SK-N-SH (cell line): Measurements from ENCODE around the gene TRAPPC3. TPM values are rescaled to one million over a fixed set of nuclear protein-coding genes. Genes with fewer than 3 reads are reported as not detected.

ENCODE experiments used
- CTCF ChIA-PET: fragments of 300-600, 350-600 bp; formaldehyde crosslinking; extraction: SDS; loops from one replicate; lab custom pipeline; 2021; lab: Yijun Ruan, JAX
- POLR2A ChIA-PET: fragments of 350-600 bp; sonication (Branson Sonifier 250); formaldehyde crosslinking; extraction: SDS; loops from one replicate; lab custom pipeline; 2020; ENCODE audit warnings: antibody characterized with exemption, inconsistent platforms; lab: Yijun Ruan, JAX
- DNase-seq: peaks from one replicate; pipeline ENCODE4 v3.0.0; 2012
- H2AFZ ChIP-seq: fragments of 200-600 bp; sonication (generic); 2 replicates; pipeline ENCODE4 v1.8.1; 2016; ENCODE audit warnings: antibody characterized with exemption, mild to moderate bottlenecking, low read depth
- H3F3A ChIP-seq: fragments of 200-600 bp; sonication (generic); replicated peaks from 2 replicates; pipeline ENCODE3; 2016; ENCODE audit warnings: antibody characterized with exemption, mild to moderate bottlenecking; ENCODE audit not compliant: insufficient read depth
- H3K27ac ChIP-seq, 2 experiments: fragments of 200-500 bp in 1 of 2; fragments of 200-600 bp in 1 of 2; sonication (Bioruptor generic) in 1 of 2; sonication (generic), shearing (Covaris generic) in 1 of 2; 2 replicates each; pipeline versions ENCODE4 v1.5.1 to v1.6.1; 2014 to 2016; ENCODE audit warnings: low read depth in 2 of 2, inconsistent platforms in 1 of 2, low read length in 1 of 2, mild to moderate bottlenecking in 1 of 2, mixed read lengths in 1 of 2
- H3K27me3 ChIP-seq: fragments of 200-600 bp; sonication (generic), shearing (Covaris generic); 2 replicates; pipeline ENCODE4 v1.6.1; 2016; ENCODE audit warnings: mixed run types; ENCODE audit not compliant: insufficient read depth
- H3K36me3 ChIP-seq, 2 experiments: fragments of 200-500 bp in 1 of 2; fragments of 200-600 bp in 1 of 2; sonication (Bioruptor generic) in 1 of 2; sonication (generic) in 1 of 2; replicated peaks in 1 of 2; 2 replicates each; pipeline versions ENCODE3 to v1.5.1; 2014 to 2016; ENCODE audit warnings: low read length in 1 of 2, mild to moderate bottlenecking in 1 of 2; ENCODE audit not compliant: insufficient read depth in 2 of 2, control insufficient read depth in 1 of 2
- H3K4me1 ChIP-seq, 2 experiments: fragments of 200-500 bp in 1 of 2; fragments of 200-600 bp in 1 of 2; sonication (Bioruptor generic) in 1 of 2; sonication (generic), shearing (Covaris generic) in 1 of 2; 2 replicates each; pipeline versions ENCODE4 v1.5.1 to v1.6.1; 2014 to 2016; ENCODE audit warnings: low read depth in 1 of 2, low read length in 1 of 2, mixed run types in 1 of 2; ENCODE audit not compliant: insufficient read depth in 2 of 2, control insufficient read depth in 1 of 2
- H3K4me2 ChIP-seq: fragments of 200-600 bp; sonication (generic), shearing (Covaris generic); 2 replicates; pipeline ENCODE4 v1.6.1; 2017; ENCODE audit warnings: mixed run types
- H3K4me3 ChIP-seq, 2 experiments: fragments of 200-500 bp in 1 of 2; fragments of 200-600 bp in 1 of 2; sonication (Bioruptor generic) in 1 of 2; sonication (generic), shearing (Covaris generic) in 1 of 2; 2 replicates each; pipeline versions ENCODE4 v1.5.1 to v1.8.1; 2014 to 2016; ENCODE audit warnings: low read depth in 2 of 2, inconsistent platforms in 1 of 2, low read length in 1 of 2, mild to moderate bottlenecking in 1 of 2, mixed read lengths in 1 of 2, moderate library complexity in 1 of 2
- H3K79me2 ChIP-seq: fragments of 200-600 bp; sonication (generic); 2 replicates; pipeline ENCODE4 v1.8.1; 2017; ENCODE audit warnings: mild to moderate bottlenecking; ENCODE audit not compliant: insufficient read depth
- H3K9ac ChIP-seq: fragments of 200-600 bp; sonication (generic); 2 replicates; pipeline ENCODE4 v1.6.1; 2017; ENCODE audit warnings: mixed run types
- H3K9me2 ChIP-seq: fragments of 200-600 bp; sonication (generic); 2 replicates; pipeline ENCODE4 v1.6.1; 2017; ENCODE audit warnings: mixed run types
- H3K9me3 ChIP-seq: fragments of 200-600 bp; sonication (generic); 2 replicates; pipeline ENCODE4 v1.6.1; 2017; ENCODE audit warnings: mixed run types, mild to moderate bottlenecking, moderate library complexity
- H4K20me1 ChIP-seq: fragments of 200-600 bp; sonication (generic); 2 replicates; pipeline ENCODE4 v1.6.1; 2017; ENCODE audit warnings: mild to moderate bottlenecking, mixed run types; ENCODE audit not compliant: insufficient read depth
- ELF1 ChIP-seq: IDR thresholded peaks from 2 replicates; pipeline ENCODE4 v1.4.0; 2012
- EP300 ChIP-seq, 2 experiments: IDR thresholded peaks; 2 replicates each; pipeline versions ENCODE4 v1.4.0 to v1.6.1; 2012; ENCODE audit warnings: borderline replicate concordance in 1 of 2, low read depth in 1 of 2, low read length in 1 of 2
- EZH2phosphoT487 ChIP-seq: fragments of 200-600 bp; sonication (generic); IDR thresholded peaks from 2 replicates; pipeline ENCODE4 v1.6.1; 2017; ENCODE audit warnings: low read depth, mixed run types, mild to moderate bottlenecking, antibody characterized with exemption, moderate library complexity, borderline replicate concordance
- FOSL2 ChIP-seq: IDR thresholded peaks from 2 replicates; pipeline ENCODE4 v1.4.0; 2012; ENCODE audit warnings: low read depth, mild to moderate bottlenecking, moderate library complexity, borderline replicate concordance
- MEF2A ChIP-seq: IDR thresholded peaks from 2 replicates; pipeline ENCODE4 v1.4.0; 2012; ENCODE audit warnings: low read depth, borderline replicate concordance
- RAD21 ChIP-seq: IDR thresholded peaks from 2 replicates; pipeline ENCODE4 v1.6.1; 2012; ENCODE audit warnings: mild to moderate bottlenecking, low read length
- SIN3A ChIP-seq: IDR thresholded peaks from 2 replicates; pipeline ENCODE4 v1.6.1; 2012; ENCODE audit warnings: low read depth, mild to moderate bottlenecking, low read length, moderate library complexity, borderline replicate concordance
- WGBS: methylation state at CpG from one replicate; pipeline ENCODE4 v1.1.6; 2017; ENCODE audit warnings: low lambda C conversion rate; 5-methylcytosine and 5-hydroxymethylcytosine counted together
- polyA plus RNA-seq, 3 experiments: library from polyadenylated mRNA; depleted of rRNA; stranded (reverse); fragments of >200 nt; gene quantifications; 2 replicates each; pipeline ENCODE4 v1.2.3, GENCODE V29; 2012
- TF ChIP-seq, protein P1 (sequence below): fragments of 200-600 bp; sonication (generic); IDR thresholded peaks from 2 replicates; pipeline ENCODE4 v1.6.1; 2017; ENCODE audit warnings: antibody characterized with exemption, mild to moderate bottlenecking, moderate library complexity
- TF ChIP-seq, protein P2 (sequence below): IDR thresholded peaks from 2 replicates; pipeline ENCODE4 v1.4.0; 2012; ENCODE audit warnings: low read depth
- TF ChIP-seq, protein P3 (sequence below): IDR thresholded peaks from 2 replicates; pipeline ENCODE4 v1.4.0; 2012; ENCODE audit warnings: low read depth, borderline replicate concordance
- TF ChIP-seq, protein P4 (sequence below): IDR thresholded peaks from 2 replicates; pipeline ENCODE4 v1.6.1; 2012; ENCODE audit warnings: mild to moderate bottlenecking, low read depth, low read length, moderate library complexity

The TRAPPC3 gene
- polyA plus RNA-seq, 1 of the 3 experiments (the other 2 are of a cell fraction): 149 TPM

DNA sequence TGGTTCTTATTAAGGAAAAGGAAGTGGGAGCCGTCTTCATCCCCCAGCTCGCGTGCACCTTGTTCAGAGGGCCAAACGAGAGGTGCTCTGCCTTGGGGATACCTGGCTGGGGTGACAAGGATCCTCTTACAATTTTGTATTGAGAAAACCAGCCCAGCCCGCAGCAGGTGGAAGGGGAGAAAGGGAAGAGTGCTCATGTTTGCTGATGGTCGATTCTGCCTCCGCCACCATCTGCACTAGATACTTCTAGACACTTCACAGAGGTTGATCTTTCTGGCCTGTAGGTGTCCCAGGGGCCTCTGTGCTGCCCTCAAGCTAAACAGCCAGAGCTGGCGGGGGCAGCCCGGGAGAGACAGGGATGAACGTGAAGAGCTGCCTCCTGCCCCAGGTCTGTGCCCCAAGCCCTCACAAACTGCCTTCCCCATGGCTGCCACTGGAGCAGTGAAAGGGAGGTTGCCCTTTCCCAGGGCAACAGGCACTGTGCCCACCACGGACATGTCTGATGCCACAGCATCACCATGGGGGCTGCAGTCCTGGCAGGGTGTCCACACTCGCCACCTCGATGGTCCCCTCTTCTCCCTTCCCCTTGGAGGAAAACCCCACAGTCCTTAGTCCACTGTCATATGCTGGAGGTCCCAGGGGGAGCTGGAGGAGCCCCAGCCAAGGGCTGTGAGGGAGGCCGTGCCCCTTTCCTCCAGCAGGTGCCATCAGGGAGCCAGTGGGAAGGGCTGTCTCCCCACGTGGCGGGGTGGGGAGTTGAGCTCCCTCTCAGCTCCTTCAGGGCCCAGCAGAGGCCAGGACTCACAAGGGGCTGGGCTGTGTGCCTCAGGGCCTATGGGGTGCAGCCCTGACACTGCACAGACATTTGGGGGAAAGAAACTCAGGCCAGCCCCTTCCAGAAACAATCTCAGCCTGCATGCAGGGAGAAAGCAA is 52.5 kb downstream of the TRAPPC3 start:
- 77% methylated on average over 11 of the region's 16 CpGs for WGBS

DNA sequence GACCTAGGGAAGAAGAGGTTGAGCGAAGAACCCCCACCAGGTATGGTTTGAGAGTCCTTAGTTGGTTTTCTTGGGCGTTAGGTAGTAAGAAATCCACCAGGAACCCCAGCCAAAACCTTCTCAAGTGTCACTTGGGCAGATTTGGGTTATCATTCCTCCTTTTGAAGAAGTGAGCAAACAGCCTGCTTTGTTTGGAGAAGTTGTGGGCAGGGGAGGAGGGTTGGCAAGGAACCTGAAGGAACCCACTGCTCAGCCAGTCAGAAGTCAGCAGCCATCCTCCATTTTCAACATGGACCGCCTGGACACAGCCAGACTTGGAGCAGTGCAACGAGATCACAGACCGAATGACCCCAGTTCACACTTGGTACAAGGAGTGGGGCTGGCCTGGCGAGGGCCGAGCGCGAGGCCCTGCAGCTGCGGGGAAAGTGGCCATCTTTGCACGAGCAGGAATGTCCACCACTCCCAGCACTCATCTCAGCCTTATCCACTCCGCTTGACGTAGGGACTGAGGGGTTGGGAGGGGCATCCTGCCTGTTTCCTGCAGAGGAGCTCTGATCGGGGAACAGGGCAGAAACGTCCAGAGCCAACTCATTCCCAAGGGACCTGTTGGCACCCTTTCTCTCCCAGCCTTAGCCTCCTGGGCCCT is 53.4 kb downstream of the TRAPPC3 start:
- POLR2A ChIA-PET: interaction anchor here (0.7 kb wide), 1 partner anchor 11 kb away, joined by 4 read pairs; no protein-coding TSS in a partner anchor

More for the DNA sequence above, 52.5 kb downstream of the TRAPPC3 start:
- no peak overlapping the region for H3K4me3 ChIP-seq
- no peak overlapping the region for H3K4me2 ChIP-seq
- peaks cover 0 to 69% of the 10 kb centered on the region in 2 experiments; a peak in 2 of 4 replicates for H3K4me1 ChIP-seq
- DNase-seq: peak; percentile 67
- peaks cover 11 to 45% of the 10 kb centered on the region in 2 experiments for H3K36me3 ChIP-seq
- H2AFZ ChIP-seq: no peak overlapping the region
- no peak overlapping the region for H3K9ac ChIP-seq
- H3K27me3 ChIP-seq: no peaks in the 10 kb centered on the region
- peak overlapping the region in 1 of 2 experiments; percentile 99; a peak in 2 of 4 replicates for H3K27ac ChIP-seq
- ChIA-PET POLR2A (interaction anchor here (0.7 to 1.0 kb wide), 3 partner anchors 10 to 38 kb away, joined by 4 to 5 read pairs (median 4); no protein-coding TSS in a partner anchor), CTCF (interaction anchor here (0.6 to 32.6 kb wide), 6 partner anchors 20 to 189 kb away, joined by 3 to 700 read pairs (median 6); partner anchors contain the start of gene TRAPPC3)
- H3K9me2 ChIP-seq: no peaks in the 10 kb centered on the region
- H4K20me1 ChIP-seq: no peaks in the 10 kb centered on the region
- TF ChIP-seq EZH2phosphoT487 (no peak), FOSL2 (no peak), ELF1 (no peak)
- TF ChIP-seq, protein P1, sequence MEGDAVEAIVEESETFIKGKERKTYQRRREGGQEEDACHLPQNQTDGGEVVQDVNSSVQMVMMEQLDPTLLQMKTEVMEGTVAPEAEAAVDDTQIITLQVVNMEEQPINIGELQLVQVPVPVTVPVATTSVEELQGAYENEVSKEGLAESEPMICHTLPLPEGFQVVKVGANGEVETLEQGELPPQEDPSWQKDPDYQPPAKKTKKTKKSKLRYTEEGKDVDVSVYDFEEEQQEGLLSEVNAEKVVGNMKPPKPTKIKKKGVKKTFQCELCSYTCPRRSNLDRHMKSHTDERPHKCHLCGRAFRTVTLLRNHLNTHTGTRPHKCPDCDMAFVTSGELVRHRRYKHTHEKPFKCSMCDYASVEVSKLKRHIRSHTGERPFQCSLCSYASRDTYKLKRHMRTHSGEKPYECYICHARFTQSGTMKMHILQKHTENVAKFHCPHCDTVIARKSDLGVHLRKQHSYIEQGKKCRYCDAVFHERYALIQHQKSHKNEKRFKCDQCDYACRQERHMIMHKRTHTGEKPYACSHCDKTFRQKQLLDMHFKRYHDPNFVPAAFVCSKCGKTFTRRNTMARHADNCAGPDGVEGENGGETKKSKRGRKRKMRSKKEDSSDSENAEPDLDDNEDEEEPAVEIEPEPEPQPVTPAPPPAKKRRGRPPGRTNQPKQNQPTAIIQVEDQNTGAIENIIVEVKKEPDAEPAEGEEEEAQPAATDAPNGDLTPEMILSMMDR: peak; percentile 34; the same call in 1 of the 2 replicates
- no peaks in the 10 kb centered on the region for H3K9me3 ChIP-seq
- peaks cover 20% of the 10 kb centered on the region for H3F3A ChIP-seq
- H3K79me2 ChIP-seq: peaks cover 10% of the 10 kb centered on the region; the same call in 1 of the 2 replicates

More for the DNA sequence above, 53.4 kb downstream of the TRAPPC3 start:
- Histone ChIP-seq H3K79me2 (peaks cover 18% of the 10 kb centered on the region; the same call in 1 of the 2 replicates), H3K4me2 (no peak overlapping the region), H3K9me3 (no peaks in the 10 kb centered on the region), H3K4me1 (peaks cover 0 to 77% of the 10 kb centered on the region in 2 experiments; a peak in 2 of 4 replicates), H3F3A (peaks cover 20% of the 10 kb centered on the region), H3K9ac (no peak overlapping the region), H2AFZ (no peak overlapping the region)
- WGBS: 92% methylated on average over 4 of the region's 15 CpGs
- CTCF ChIA-PET: interaction anchor here (1.5 to 32.6 kb wide), 4 partner anchors 16 to 190 kb away, joined by 5 to 700 read pairs (median 6); partner anchors contain the start of gene TRAPPC3
- DNase-seq: no peak
- TF ChIP-seq RAD21 (no peak), MEF2A (no peak), SIN3A (no peak), EP300 (IDR thresholded peaks at IDR 0.05; ENCODE audit: borderline replicate concordance in 1 of 2, low read depth in 1 of 2, low read length in 1 of 2) (no peak)
- TF ChIP-seq, protein P1: no peak
- TF ChIP-seq, protein P2, sequence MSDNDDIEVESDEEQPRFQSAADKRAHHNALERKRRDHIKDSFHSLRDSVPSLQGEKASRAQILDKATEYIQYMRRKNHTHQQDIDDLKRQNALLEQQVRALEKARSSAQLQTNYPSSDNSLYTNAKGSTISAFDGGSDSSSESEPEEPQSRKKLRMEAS: no peak
- TF ChIP-seq, protein P3, sequence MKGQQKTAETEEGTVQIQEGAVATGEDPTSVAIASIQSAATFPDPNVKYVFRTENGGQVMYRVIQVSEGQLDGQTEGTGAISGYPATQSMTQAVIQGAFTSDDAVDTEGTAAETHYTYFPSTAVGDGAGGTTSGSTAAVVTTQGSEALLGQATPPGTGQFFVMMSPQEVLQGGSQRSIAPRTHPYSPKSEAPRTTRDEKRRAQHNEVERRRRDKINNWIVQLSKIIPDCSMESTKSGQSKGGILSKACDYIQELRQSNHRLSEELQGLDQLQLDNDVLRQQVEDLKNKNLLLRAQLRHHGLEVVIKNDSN: no peak
- TF ChIP-seq, protein P4, sequence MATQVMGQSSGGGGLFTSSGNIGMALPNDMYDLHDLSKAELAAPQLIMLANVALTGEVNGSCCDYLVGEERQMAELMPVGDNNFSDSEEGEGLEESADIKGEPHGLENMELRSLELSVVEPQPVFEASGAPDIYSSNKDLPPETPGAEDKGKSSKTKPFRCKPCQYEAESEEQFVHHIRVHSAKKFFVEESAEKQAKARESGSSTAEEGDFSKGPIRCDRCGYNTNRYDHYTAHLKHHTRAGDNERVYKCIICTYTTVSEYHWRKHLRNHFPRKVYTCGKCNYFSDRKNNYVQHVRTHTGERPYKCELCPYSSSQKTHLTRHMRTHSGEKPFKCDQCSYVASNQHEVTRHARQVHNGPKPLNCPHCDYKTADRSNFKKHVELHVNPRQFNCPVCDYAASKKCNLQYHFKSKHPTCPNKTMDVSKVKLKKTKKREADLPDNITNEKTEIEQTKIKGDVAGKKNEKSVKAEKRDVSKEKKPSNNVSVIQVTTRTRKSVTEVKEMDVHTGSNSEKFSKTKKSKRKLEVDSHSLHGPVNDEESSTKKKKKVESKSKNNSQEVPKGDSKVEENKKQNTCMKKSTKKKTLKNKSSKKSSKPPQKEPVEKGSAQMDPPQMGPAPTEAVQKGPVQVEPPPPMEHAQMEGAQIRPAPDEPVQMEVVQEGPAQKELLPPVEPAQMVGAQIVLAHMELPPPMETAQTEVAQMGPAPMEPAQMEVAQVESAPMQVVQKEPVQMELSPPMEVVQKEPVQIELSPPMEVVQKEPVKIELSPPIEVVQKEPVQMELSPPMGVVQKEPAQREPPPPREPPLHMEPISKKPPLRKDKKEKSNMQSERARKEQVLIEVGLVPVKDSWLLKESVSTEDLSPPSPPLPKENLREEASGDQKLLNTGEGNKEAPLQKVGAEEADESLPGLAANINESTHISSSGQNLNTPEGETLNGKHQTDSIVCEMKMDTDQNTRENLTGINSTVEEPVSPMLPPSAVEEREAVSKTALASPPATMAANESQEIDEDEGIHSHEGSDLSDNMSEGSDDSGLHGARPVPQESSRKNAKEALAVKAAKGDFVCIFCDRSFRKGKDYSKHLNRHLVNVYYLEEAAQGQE: no peak
- TF ChIP-seq, all 33 proteins: peak for 0
- Histone ChIP-seq H3K9me2 (no peaks in the 10 kb centered on the region), H4K20me1 (no peaks in the 10 kb centered on the region), H3K27ac (peak overlapping the region in 1 of 2 experiments; percentile 99; a peak in 2 of 4 replicates), H3K36me3 (peaks cover 11 to 53% of the 10 kb centered on the region in 2 experiments), H3K27me3 (no peaks in the 10 kb centered on the region), H3K4me3 (no peak overlapping the region)
